ENCODE measurements around the gene RNASE13.

DNA sequence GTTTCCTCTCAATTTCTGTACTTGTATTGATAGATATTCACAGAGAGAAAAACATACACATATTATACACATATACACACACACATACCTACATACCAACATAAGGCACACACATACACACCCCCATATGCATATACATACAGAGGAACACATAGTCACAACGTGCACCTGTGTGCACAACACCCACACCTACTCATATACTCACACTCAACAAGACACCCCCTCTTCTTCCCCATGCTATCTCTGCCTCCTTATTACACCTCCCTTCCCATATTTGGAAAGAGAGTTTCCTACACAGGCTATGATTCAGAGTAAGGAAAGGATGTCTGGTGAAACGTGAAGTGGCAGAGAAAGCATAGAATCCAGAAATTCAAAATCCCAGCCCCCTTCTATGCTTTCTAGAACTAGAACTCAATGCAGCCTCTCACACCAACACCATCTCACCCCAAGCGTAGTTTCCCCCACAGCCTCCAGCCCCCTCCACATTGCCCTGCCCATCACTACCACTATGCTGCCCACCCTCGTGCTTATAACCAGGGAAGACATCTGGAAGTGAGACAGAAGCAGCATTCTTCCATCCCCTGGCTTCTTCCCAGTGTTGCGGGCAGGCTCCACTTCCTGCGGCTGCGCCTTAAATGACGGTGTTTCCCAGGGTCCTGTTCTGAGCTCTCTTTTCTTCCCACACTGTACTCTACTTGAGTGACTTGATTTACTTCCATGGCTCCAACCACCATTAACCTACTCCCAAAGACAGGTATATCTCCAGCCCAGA, 25.4 kb upstream of the RNASE13 start:
- TF ChIP-seq POLR2AphosphoS5 (IDR thresholded peaks at IDR 0.05) (no peak), POLR2A (IDR thresholded peaks at IDR 0.05) (no peak)
